ENCODE data around the gene ACTA1. TPM values are rescaled to one million over a fixed set of nuclear protein-coding genes. Genes with fewer than 3 reads are reported as not detected.

The ACTA1 gene
- total RNA-seq, 3 donors from 2014 or later, result 2.8 to 4.1 TPM; not detected in 1

DNA sequence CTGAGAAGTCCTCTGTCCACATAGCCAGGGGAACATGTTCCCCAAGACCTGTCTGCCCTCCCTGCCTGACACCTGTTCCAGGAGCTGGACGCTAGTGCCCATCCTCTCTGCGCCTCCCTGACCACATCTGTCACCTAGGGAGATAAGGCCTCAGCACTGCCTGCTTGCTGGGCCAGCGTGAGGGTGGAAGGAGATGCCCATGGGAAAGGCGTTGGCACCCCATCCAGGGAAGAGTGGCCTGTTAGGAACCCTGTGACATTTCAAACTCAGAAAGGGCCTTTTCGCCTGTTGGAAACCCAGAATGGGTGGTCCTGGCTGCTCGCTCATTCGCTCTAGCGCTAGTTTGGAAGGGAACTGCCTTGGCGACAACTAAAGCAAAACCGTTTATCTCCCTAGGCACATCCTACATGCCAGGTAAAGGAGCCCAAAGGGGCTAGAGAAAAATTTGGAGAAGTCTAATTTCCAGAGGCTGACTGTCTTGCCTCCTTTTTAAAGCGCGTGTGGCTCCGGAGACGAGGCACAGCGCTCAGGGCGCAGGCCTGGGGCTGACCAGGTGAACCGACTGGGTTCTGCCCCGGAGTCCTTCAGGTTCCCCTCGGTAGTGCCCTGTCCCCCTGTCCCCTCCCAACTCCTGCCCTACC, 410 bp downstream of the ACTA1 start:
- ATAC-seq (no peak), DNase-seq (no peak)
- TF ChIP-seq, protein P1, sequence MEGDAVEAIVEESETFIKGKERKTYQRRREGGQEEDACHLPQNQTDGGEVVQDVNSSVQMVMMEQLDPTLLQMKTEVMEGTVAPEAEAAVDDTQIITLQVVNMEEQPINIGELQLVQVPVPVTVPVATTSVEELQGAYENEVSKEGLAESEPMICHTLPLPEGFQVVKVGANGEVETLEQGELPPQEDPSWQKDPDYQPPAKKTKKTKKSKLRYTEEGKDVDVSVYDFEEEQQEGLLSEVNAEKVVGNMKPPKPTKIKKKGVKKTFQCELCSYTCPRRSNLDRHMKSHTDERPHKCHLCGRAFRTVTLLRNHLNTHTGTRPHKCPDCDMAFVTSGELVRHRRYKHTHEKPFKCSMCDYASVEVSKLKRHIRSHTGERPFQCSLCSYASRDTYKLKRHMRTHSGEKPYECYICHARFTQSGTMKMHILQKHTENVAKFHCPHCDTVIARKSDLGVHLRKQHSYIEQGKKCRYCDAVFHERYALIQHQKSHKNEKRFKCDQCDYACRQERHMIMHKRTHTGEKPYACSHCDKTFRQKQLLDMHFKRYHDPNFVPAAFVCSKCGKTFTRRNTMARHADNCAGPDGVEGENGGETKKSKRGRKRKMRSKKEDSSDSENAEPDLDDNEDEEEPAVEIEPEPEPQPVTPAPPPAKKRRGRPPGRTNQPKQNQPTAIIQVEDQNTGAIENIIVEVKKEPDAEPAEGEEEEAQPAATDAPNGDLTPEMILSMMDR (IDR thresholded peaks at IDR 0.05), result no peak
- Histone ChIP-seq H3K36me3 (ENCODE audit: low read depth) (no peaks in the 10 kb centered on the region), H3K4me3 (no peak overlapping the region), H3K4me1 (ENCODE audit: low read depth) (peaks cover 5% of the 10 kb centered on the region), H3K9me3 (no peaks in the 10 kb centered on the region)
- intact Hi-C loops (cut with DNase I, micrococcal nuclease), result no loop called here

- Histone ChIP-seq H3K36me3 (ENCODE audit: low read depth) (no peaks in the 10 kb centered on the region), H3K4me3 (no peak overlapping the region), H3K9me3 (no peaks in the 10 kb centered on the region), H3K4me1 (ENCODE audit: low read depth) (peaks cover 5% of the 10 kb centered on the region)
- intact Hi-C loops (cut with DNase I, micrococcal nuclease), result no loop called here
- DNase-seq, result no peak
- no peak for ATAC-seq
- TF ChIP-seq, protein P1 (IDR thresholded peaks at IDR 0.05), result no peak
Measured at GRCh38 chr1:229432905-229433304, 989 bp downstream of the ACTA1 start.

GRCh38 chr1:229432116-229432461, 1.8 kb downstream of the ACTA1 start:
- peaks cover 5% of the 10 kb centered on the region for H3K4me1 ChIP-seq (ENCODE audit: low read depth)
- no peak for ATAC-seq
- no peaks in the 10 kb centered on the region for H3K9me3 ChIP-seq
- intact Hi-C loops (cut with DNase I, micrococcal nuclease), result no loop called here
- DNase-seq, result no peak
- TF ChIP-seq, protein P1 (IDR thresholded peaks at IDR 0.05), result no peak
- H3K36me3 ChIP-seq (ENCODE audit: low read depth), result no peaks in the 10 kb centered on the region
- no peak overlapping the region for H3K4me3 ChIP-seq

- intact Hi-C loops (cut with DNase I, micrococcal nuclease), result no loop called here
- Histone ChIP-seq H3K36me3 (ENCODE audit: low read depth) (no peaks in the 10 kb centered on the region), H3K4me3 (no peak overlapping the region), H3K4me1 (ENCODE audit: low read depth) (peaks cover 5% of the 10 kb centered on the region), H3K9me3 (no peaks in the 10 kb centered on the region)
- DNase-seq (no peak), ATAC-seq (no peak)
- TF ChIP-seq, protein P1 (IDR thresholded peaks at IDR 0.05), result no peak
Measured at GRCh38 chr1:229431284-229432115, 2.4 kb downstream of the ACTA1 start.

GRCh38 chr1:229430761-229431283, 3.1 kb downstream of the ACTA1 start:
- intact Hi-C loops (cut with DNase I, micrococcal nuclease), result no loop called here
- peak; percentile 73 for ATAC-seq
- H3K9me3 ChIP-seq, result no peaks in the 10 kb centered on the region
- peaks cover 5% of the 10 kb centered on the region for H3K4me1 ChIP-seq (ENCODE audit: low read depth)
- peak in 2 of 3 donors; percentile 64 to 69 for DNase-seq
- TF ChIP-seq, protein P1 (IDR thresholded peaks at IDR 0.05), result no peak
- H3K4me3 ChIP-seq, result no peak overlapping the region
- H3K36me3 ChIP-seq (ENCODE audit: low read depth), result no peaks in the 10 kb centered on the region
